ENCODE data around the gene RNF157.
A peak's percentile ranks its signal among the peaks of the same experiment; 100 is the strongest.

The RNF157 gene

DNA sequence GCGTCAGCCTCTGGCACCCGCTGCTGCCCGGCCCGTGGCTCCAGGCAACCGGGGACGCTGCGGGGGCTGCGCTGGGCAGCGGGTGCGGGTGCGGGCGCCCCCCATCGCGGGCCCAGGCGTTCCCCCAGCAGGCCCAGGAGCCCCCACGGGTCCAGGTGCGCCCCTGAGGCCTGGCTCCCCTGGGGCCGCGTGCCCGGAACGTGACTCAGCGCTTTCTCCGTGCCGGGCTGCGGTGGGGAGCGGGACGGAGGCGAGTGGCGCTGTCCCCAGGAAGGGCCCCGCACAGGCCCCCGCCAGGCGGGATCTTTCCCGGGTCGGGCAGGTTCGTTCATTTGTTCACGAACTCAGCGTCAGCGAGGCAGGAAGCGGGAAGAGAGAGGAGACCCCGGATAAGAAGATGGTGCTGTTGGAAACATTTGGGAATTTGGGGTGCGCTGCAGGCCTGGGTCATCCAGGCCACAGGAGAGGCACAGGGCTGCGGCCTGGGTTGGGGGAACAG lies 118.3 kb downstream of the RNF157 start:
- Mint-ChIP-seq H3K36me3 (ENCODE audit: low read depth) (no peaks in the 10 kb centered on the region), H3K27ac (no peak overlapping the region), H3K4me1 (peaks cover 6% of the 10 kb centered on the region), H3K27me3 (ENCODE audit: low read depth) (peaks cover 21% of the 10 kb centered on the region), H3K9me3 (no peaks in the 10 kb centered on the region), H3K4me3 (no peak overlapping the region)
- TF ChIP-seq, protein P1, sequence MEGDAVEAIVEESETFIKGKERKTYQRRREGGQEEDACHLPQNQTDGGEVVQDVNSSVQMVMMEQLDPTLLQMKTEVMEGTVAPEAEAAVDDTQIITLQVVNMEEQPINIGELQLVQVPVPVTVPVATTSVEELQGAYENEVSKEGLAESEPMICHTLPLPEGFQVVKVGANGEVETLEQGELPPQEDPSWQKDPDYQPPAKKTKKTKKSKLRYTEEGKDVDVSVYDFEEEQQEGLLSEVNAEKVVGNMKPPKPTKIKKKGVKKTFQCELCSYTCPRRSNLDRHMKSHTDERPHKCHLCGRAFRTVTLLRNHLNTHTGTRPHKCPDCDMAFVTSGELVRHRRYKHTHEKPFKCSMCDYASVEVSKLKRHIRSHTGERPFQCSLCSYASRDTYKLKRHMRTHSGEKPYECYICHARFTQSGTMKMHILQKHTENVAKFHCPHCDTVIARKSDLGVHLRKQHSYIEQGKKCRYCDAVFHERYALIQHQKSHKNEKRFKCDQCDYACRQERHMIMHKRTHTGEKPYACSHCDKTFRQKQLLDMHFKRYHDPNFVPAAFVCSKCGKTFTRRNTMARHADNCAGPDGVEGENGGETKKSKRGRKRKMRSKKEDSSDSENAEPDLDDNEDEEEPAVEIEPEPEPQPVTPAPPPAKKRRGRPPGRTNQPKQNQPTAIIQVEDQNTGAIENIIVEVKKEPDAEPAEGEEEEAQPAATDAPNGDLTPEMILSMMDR (IDR thresholded peaks at IDR 0.05; ENCODE audit: unreplicated experiment in 3 of 3) = no peak

DNA sequence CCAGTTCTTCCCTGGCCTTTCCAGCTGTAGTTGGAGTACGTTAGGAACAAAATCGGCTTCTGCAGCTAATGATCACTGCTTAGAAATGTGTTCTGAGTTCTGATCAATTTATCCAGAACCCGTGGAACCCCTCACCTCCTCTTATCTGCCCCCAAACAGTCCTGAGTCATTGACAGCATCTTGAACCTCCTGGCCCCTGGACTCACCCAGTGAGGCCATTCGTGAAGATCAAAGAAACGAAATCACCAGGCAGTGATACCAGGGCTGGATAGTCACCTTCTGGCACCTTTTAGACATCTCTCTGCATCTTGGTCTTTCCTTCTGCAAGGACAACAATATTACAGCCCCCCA lies 119.7 kb downstream of the RNF157 start:
- H3K4me1 Mint-ChIP-seq = peaks cover 6% of the 10 kb centered on the region

DNA sequence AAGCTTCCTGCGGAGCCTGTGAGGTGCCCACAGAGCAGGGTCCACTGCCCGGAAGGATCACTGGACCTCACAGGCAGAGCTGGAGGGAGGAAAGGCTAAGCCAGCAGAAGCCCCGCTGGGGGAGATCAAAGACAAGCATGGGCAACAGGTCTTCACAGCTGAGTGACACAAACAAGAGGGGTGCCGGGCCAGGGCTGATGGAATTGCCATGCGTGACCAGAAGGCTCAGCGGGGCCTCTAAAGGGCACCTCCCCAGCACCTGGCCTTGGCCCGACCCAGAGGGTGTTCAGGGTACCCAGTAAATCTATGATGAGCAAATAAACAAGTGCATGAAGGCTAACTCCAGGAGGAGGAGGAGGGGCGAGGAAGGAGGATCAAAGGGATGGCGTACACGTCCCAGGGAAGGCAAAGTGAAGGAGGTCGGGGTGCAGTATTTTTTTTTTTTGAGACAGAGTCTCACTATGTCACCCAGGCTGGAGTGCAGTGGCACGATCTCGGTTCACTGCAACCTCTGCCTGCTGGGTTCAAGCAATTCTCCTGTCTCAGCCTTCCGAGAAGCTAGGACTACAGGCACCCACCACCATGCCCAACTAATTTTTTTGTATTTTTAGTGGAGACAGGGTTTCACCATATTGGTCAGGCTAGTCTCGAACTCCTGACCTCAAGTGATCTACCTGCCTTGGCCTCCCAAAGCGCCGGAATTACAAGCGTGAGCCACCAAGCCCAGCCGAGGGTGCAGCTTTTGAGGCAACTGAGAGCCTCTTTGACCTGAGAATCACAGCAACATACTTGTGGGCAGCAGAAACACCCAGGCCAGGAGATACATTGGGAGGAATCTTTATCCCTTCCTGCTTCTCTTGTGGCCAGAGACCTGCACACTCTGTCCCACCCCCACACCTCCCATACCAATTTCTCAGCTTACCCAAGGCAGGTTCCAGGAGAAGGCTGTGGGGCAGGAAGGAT lies 120.6 kb downstream of the RNF157 start:
- Mint-ChIP-seq H3K27ac (peak overlapping the region in 1 of 3 experiments; percentile 34), H3K4me1 (peaks cover 6% of the 10 kb centered on the region), H3K9me3 (no peaks in the 10 kb centered on the region), H3K36me3 (ENCODE audit: low read depth) (no peaks in the 10 kb centered on the region), H3K4me3 (no peak overlapping the region), H3K27me3 (ENCODE audit: low read depth) (peaks cover 19% of the 10 kb centered on the region)
- TF ChIP-seq, protein P1 (IDR thresholded peaks at IDR 0.05; ENCODE audit: unreplicated experiment in 3 of 3) = no peak

More for the DNA sequence above, 119.7 kb downstream of the RNF157 start:
- TF ChIP-seq, protein P1 (IDR thresholded peaks at IDR 0.05; ENCODE audit: unreplicated experiment in 3 of 3) = no peak
- Mint-ChIP-seq H3K27me3 (ENCODE audit: low read depth) (peaks cover 17% of the 10 kb centered on the region), H3K36me3 (ENCODE audit: low read depth) (no peaks in the 10 kb centered on the region), H3K27ac (peak overlapping the region in 1 of 3 experiments; percentile 6), H3K4me3 (no peak overlapping the region), H3K9me3 (no peaks in the 10 kb centered on the region)

DNA sequence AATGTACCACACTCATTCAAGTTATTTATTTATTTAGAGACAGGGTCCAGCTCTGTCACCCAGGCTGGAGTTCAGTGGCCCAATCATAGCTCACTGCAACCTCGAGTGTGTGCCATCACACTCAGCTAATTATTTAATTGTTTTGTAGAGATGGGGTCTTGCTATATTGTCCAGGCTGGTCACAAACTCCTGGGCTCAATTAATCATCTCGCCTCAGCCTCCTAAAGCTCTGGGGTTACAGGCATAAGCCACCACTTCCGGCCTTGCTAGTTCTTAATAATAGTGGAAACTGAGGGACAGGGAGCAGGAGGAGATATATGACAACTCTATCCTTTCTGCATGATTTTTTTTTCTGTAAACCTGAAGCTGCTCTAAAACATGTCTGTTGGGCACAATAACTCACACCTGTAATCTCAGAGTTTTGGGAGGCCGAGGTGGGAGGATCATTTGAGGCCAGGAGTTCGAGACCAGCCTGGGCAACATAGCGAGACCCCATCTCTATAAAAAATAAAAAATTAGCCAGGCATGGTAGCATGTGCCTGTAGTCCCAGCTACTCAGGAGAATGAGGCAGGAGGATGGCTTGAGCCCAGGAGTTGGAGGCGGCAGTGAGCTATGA lies 125.0 kb downstream of the RNF157 start:
- Mint-ChIP-seq H3K36me3 (ENCODE audit: low read depth) (no peaks in the 10 kb centered on the region), H3K27me3 (ENCODE audit: low read depth) (peaks cover 15% of the 10 kb centered on the region), H3K9me3 (peaks cover 4% of the 10 kb centered on the region), H3K4me3 (no peak overlapping the region), H3K27ac (no peak overlapping the region), H3K4me1 (peaks cover 6% of the 10 kb centered on the region)
- TF ChIP-seq, protein P1 (IDR thresholded peaks at IDR 0.05; ENCODE audit: unreplicated experiment in 3 of 3) = no peak

DNA sequence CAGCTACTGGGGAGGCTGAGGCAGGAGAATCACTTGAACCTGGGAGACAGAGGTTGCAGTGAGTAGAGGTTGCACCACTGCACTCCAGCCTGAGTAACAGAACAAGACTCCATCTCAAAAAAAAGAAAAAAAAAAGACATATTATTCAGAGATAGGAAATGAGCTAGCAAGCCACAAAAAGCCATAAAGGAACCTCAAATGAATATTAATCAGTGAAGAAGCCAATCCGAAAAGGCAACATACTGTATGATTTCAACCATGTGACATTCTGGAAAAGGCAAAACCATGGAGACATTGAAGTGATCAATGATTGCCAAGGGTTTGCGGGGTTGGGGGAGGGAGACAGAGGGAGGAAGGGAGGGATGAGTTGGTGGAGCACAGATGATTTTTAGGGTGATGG lies 128.3 kb downstream of the RNF157 start:
- no peak overlapping the region for H3K27ac Mint-ChIP-seq
- H3K4me3 Mint-ChIP-seq = no peak overlapping the region
- peaks cover 4% of the 10 kb centered on the region for H3K9me3 Mint-ChIP-seq
- TF ChIP-seq, protein P1 (IDR thresholded peaks at IDR 0.05; ENCODE audit: unreplicated experiment in 3 of 3) = no peak
- H3K27me3 Mint-ChIP-seq (ENCODE audit: low read depth) = peaks cover 6% of the 10 kb centered on the region
- peaks cover under 1% of the 10 kb centered on the region for H3K4me1 Mint-ChIP-seq
- no peaks in the 10 kb centered on the region for H3K36me3 Mint-ChIP-seq (ENCODE audit: low read depth)
